T-helper 9 cell (primary cell): ENCODE results near the gene ADAM23.

Source experiments
- DNase-seq: peaks from one replicate; pipeline ENCODE4 v3.0.0-alpha.2; 2020

ADAM23 gene

DNA sequence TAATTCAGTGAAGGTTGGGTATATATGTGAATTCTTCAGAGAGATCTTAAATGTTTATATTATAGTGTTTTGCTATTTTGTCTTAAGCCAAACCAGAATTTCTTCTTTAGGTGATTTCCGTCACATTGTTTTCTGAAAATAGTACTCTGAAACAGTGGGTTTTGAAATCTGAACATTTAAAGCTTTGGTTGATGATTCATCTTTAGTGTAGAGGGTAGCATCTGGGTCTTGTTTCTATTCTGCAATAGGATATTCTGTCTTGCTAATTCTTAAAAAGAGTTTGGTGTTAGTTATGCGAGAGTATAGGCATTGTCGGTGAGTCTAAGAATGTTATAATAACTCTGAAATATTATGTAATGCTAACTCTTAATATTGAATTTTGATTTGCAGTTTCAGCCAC is 129.4 kb downstream of the ADAM23 start:
- no peak for DNase-seq

DNA sequence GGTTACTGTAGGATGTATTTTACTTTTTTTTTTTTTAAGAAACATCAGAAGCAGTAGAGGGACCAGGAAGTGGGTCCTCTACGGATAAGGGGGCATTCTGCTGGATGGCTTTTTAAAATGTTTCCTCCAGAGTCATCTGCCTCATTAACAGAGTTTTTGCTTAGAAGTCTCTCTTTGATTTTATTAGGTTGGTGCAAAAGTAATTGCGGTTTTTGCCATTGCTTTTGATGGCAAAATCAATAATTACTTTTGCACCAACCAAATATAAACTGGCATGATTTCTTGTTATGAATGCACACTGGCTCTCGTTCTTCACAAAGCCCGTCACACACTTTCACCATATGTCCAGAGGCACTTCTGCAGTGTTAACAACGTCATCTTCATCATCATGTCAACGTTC is 130.5 kb downstream of the ADAM23 start:
- no peak for DNase-seq

DNA sequence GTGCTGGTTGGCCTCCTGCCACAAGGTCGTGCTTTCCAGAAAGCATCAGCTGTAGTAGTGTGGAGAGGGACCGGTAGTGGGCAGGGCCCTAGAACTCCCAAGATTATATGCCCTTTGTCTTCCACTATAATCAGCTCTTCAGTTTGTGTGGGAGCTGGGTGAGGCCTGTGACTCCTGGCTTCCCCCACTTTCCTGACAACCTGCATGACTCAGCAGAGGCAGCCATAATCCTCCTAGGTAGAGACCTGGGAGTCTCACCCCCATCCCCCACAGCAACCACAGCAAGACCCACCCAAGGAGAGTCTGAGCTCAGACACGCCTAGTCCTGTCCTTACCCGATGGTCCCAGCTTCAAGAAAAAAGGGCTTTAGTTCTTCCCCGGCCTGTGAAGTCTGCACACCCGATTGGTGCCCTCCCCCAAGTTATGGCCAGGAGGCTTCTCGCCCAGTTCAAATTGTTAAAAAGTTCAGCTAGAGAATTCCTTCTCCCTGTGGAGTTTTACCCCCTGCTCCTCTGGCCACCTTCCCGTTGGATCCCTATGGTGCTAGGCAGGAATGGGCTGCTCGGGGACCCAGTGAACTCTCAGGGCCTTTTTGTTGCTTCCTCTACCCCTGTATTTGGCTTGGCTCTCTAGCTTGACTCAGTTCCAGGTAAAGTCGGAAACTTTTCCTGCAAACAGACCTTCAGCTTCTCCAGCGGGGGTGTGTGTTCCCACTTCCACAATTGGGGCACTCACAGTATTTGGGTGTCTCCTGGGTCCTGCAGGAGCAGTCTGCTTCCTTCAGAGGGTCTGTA is 141.2 kb downstream of the ADAM23 start:
- DNase-seq, result no peak

DNA sequence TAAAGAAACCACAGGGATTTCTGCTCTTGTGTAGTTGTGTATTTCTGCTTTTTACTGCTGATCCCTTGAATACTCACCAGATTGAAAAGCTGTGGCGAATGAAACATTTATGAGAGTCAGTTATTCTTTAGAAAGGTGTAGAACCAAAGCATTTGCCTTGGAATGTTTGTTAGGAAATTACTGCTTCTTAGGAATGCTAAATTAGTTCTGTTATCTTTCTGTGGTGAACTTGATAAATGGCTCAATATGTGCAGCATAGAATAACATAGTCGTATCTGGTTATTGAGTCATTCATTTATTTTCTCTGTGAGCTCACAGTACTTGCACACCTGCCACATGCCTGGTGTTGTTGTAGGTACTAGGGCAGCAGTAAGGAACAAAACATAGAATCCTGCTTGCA is 142.0 kb downstream of the ADAM23 start:
- no peak for DNase-seq

DNA sequence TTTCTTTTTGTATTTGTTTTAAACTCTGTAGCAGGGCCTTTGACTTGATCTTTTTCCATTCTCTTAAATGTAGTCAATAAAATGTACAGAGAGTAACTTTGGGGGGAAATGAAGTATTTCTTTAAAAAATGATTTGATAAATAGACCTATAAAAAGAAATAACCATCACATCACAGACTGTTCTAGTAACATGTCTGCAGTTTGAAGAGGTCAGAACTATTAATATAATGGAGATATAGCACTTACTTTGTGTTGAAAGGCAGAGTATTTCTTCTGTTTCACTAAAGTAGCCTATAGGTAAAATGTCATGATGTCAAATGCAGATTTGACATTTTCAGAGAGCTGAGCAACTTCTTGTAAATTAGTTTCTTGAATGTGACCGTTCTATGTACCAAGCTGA is 143.3 kb downstream of the ADAM23 start:
- DNase-seq, result no peak

DNA sequence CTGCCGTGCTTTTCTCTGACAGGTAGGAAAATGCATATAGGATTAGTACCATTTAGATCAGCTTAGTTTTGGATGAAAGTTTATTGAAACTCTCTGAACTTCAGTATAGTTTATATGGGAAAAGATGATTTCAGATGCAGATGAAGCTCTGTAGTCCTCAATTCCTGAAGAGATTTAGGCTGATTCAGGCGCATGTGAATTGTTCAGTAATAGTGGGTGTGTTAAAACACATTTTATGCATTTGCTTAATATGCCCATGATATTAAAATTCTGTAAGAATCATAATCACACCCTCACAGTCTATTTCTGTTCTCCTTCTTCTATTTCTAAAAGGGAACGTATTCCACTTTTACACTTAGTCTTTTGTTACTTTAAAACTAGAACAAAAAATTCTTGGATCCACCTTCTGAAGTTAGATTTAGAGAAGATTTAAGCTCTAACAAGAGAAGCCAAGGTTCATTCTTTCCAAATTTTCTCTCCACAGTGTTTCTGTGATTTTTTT is 154.4 kb downstream of the ADAM23 start:
- DNase-seq, result no peak

DNA sequence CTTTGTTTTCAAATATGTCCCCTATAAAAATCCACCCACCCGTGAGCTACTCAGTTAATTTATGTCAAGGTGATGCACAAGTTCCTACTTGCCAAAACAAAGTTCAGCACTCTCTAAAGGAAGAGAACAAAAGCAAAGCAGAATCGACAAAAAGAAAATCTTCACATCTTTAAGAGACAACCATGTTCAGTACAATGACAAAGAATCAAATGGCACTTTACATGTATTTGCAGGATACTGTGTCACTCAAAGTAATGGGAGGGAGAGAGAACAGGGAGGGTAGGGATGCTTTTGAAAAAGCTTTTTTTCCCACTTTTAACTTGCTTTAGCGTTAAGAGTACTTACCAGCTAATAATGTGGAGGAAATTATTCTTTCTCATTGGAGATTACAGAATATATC is 159.9 kb downstream of the ADAM23 start:
- no peak for DNase-seq

DNA sequence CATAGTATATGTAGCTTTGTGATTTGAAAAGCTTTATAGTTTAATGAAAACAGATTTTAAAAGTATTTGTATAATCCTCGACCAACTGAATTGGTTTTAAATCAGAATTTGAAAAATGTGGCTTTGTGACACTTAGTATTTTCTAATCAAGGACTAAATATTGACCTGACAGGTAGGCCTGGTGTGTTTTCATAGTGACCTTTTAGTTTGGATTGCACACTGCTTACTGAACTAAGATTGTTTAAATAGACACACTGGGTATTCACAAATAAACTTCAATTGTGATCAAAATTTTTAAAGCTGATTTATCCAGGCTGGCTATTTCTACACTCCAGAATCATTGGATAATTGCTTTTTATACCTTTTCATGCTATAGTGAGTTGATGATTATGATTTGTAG is 167.1 kb downstream of the ADAM23 start:
- no peak for DNase-seq

DNA sequence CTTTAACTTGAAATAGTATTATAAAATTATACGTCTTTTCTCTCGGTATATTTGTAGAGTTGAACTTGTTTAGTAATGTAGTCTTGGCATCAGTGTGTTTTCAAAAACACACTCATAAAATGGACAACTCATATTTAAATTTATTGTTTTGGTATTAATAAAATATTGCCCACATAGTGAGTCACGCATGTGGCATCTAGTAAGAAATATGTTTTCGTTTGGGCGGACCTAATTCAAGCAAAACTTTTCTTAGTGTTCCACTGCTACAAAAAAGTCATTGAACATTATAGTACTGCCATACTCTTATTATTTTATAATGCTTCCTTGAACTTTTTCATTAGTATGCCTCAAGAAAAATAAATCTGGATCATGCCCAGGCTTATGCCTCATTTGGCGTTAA is 167.9 kb downstream of the ADAM23 start:
- DNase-seq, result no peak

DNA sequence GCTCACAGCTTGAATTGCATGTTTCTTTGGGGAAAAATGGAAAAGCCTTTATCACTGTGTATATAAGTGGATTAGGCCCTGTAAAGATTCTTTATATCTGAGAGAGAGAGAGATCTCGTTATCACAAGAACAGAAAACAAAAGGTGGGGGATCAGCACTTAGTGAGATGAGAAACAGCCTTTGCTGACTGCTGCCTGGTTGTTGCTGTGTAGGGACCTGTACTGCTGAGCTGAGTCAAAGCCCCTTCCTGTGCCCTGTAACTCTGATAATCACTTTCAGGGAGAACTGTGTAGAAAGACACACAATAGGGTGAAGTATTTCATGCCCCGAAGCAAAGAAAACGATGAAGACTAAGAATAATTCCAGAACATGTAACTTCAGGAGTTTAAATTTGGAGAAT is 168.4 kb downstream of the ADAM23 start:
- DNase-seq, result no peak

DNA sequence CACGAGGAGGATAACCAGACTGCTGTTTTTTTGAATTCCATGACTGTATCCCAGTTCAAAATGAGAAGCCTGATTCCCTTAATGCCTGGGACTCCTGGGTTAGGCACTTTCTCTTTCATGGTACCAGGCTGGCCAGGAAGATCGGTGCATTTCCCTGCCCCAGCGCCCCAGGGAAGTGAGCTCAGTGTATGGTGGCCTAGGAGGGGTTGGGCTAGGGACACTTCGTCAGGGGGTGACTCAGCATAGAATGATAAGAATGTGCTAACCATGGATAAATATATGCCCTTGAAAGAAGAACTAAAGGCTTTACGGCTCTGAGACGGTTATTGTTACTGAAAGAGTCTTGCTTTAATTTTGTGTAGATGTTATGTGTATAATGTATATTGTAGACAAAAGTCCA is 171.5 kb downstream of the ADAM23 start:
- DNase-seq, result no peak

DNA sequence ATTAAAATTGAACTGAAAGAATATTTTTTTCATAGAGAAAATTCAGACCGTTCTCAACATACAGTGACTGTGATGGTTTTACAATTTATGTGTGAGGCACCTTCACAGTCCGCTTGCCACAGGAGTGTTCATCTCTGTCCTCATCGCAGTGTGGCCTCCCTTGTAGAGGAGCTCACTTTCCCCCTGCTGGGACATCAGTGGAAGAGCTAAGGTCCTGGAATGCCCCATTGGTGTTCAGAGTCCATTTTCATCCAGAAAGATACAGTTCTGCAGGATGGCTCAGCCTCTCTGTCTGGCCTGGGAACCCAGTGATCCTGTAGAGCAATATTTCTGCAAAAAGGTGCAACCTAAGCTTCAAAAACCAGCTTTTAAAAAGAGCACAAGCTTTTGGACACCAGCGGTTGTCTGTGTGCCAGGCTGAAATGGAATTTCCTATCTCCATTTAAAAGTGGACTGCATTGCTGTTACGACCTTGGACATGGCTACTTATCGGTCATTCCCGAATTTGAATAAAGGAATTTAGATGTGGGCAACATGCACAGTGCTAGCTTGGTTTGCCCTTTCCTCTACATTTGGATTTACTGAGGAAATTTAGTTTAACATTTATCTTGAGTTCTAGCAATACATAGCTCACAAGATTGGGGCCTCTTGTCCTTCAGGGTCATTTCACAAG is 172.2 kb downstream of the ADAM23 start:
- no peak for DNase-seq

DNA sequence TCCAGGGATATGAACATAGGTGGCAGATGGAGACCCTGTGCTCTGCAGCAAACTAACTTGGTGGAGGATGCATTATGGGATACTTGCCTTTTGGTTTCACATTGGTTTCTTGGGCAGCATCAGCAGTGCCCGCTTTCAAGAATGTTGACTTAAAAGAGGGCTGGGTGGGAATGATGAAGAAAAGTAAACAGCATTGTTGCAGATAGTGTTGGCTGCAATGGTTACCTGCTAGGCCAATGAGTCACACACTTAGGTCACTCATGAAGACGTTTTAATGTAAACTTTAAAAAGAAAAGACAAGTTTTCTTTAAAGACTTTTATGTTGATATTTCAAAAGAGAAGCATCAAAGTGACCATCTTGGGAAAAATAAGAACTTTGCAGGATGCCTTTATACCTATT is 172.8 kb downstream of the ADAM23 start:
- DNase-seq, result no peak

DNA sequence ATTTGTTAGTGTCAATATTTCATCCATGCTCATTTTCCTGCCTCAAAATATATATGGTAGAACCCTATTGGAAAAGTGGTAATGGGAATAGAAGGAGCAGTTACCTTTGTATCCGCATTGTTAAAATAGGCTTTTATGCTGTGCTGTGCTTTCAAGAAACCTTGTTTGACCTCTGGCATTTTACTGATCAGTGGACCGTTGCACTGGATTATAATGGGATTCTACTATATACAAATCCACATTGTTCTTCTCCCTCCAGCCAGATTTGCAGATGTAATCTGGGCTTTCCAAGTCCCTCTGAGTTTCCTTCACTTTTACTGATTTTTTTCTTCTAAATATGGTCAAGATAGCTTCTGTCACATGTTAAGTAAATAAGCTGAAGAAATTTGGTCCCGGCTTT is 175.7 kb downstream of the ADAM23 start:
- no peak for DNase-seq

DNA sequence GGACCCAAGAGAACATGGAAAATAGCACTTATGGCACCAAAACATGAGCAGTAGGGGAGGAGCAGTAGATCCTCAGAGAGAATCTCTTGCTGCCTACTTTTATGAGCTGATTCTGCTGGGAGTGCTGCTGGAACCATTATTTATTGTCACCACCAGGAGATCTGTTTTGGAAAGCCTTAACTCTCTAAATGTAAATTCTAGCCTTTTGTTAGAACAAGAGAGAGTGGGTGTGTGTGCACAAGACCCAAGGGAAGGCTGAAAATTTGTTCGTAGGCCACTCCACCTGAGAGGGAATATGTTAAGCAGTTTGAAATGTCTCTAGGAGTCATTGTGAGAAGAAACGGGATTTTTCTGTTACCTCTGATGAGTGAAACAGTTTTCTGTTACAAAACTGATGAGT is 182.8 kb downstream of the ADAM23 start:
- no peak for DNase-seq

DNA sequence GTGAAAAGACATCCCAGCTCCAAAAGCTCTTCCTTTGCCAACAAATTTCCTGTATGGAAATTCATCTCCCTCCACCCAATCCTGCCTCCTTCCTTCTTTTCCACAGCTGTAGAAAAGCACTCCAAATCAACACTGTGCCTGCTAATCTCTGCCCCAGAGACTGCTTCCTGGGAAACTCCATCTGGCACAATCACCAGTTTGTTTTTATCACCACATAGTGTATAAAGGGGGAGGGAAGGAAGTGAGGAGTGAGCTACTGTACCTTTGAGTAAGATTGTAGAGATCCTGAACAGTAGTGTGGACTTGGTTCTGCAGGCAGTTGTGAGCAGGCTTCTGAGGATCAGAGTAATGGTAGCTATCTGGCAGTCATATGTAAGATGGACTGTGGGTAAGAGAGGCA is 184.3 kb downstream of the ADAM23 start:
- no peak for DNase-seq

DNA sequence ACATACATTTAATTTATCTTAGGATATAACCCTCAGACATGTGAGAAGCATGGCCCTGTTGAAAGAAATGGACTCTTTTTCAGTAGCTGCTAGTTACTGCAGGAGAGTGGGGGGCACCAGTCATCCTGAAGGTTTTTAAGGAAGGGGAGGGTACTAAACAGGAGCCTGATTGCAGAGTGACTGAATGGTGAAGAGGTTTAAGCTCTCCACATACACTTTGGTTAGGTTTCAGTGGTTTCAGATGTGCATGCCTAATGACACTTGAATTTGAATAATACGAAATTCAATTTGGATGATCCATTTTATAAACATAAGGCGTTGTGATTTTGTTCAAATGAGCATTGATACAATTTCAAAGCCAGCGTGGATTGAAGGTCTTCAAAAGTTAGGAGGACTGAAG is 188.0 kb downstream of the ADAM23 start:
- DNase-seq, result no peak

DNA sequence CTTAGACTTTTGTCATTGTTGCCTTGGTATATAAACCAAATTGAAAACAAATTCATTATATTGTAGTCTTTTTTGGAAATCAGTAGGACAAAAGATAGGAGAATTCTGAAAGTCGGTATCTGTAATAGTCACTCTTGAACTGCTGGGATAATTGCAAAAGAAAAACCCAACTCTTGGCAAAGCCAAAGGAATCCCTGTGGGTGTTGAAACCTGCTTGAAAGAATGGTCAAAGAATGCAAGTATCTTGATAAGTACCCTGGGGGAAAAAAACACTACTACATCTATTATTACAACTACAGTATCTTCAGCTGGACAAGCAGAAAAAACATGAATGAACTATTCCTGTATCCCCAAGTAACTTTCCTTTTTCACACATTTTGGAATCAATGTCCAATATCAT is 191.7 kb downstream of the ADAM23 start:
- no peak for DNase-seq

DNA sequence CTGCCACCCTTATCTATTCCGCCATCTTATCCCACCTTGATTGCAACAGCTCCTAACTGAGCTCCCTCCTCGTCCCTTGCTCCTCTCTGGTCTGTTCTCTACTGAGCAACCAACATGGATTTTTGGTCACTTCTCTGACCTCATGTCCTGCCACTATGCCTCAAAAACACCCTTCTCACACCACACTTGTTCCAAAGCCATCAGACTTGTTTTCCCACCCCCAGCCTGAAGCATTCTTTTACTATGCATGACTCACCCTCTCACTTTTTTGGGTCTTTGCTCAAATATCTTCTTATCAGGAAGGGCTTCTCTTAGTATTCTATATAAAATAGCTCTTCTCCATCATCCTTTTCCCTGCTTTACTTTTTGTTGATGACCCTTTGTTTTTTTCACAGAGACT is 196.3 kb downstream of the ADAM23 start:
- DNase-seq, result no peak

DNA sequence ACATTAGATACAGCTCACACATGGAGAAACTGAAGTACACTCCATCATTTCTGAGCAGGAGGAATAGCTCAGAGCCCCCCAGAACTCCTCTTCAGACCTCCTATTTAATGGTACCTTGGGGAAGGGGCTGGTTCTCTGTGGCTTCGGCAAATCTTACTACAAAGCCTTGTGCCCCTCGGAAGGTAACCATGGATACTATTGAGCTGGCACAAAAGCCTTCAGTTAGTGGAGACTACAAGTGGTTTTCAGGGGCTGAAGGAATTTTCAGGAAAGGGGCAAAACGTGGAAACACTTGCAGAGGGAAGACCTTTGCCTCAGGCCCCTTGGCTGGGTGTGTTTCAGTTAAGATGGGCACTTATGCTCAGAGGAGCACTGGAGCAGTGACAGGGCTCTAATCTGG is 197.9 kb downstream of the ADAM23 start:
- DNase-seq, result no peak

DNA sequence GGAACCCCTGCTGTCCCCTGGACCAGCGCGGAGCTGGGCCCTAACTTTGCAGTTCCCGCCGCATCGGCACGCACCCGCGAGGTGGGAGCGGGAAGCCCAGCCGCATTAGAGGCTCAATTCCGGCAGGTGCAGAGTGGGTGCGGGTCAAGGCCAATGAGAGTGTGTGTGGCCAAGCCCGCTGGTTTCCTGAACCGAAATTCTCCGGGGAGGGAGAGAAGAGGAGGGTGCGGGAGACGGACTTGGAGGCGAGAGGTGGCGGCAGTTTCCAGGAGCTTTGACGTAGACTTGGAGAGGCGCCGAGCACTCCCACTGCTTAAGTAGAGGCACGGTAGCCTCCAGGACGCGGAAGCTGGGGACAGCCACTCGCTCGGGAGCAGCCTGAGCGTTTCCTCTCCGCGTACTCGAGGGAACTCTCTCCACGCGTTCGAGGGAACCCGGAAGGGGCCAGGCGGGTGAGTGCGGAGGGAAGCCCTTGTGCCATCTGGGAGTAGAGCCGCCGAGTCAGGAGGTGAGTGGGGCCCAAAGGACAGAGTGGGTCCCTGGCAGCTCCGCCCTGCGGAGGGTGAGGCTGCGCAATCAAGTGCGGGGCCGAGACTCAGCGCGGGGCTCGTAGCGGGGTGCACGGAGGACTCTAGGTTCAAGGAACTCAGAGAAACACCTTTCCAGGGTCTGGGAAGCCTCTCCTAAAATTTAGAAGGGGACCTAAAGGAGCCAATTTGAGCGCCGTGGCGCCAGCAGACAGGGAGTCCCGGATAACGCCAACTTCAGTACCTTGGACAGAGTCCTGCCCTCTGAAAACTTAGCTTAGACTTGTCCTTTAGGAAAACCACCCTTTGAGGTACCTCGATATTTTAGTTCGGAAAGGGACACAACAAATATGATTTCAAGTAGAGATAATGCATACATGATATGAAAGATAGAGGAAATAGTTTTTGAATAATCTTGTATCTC is 199.0 kb downstream of the ADAM23 start, which contains the start of gene FAM237A:
Gene FAM237A, plus strand, starts transcription at position 413 of the 951 bp plus-strand sequence. CDS start 1,750 bp downstream, outside the sequence.
- no peak for DNase-seq

DNA sequence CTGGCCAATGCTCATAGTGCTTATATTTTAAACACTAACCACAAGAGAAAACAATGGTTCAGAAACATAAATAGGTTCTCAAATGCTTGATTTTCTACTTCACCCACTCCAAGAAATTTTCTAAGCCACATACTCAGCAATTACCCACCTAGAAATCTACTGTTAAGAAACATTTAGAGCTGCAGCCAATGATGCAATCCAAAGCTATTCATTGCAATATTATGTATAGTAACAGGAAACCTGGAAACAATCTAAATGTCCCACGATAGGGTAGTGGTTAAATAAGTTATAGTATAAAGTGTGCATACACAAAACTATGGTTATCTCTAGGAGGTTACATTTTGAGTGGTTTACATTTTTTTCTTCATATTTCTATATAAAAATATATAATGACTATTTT is 204.7 kb downstream of the ADAM23 start:
- DNase-seq, result no peak

DNA sequence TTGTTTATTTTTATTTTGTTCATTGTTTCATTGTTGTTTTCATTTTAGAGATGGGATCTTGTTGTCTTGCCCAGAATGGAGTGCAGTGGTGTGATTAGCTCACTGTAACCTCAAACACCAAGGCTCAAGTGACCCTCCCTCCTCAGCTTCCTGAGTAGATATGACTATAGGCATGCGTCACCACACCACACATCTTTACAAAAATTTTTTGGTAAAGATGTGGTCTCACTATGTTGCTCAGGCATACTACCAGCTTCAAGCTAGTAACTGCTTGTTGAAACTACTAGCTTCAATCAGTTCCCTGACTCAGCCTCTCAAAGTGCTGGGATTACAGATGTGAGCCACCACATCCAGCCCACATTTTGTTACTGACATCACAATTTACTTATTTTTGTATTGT is 213.8 kb downstream of the ADAM23 start:
- DNase-seq, result no peak
